SK-N-MC (cell line): Measurements from ENCODE around the gene LPAR5.

Source experiments
- DNase-seq: peaks from one replicate; pipeline ENCODE4 v3.0.0-alpha.2; 2011; ENCODE audit warnings: low read depth, low spot score
- H3K27ac ChIP-seq: fragments of 200-600 bp; sonication (generic); 2 replicates; pipeline ENCODE4 v1.5.1; 2016; ENCODE audit warnings: mixed run types
- H3K36me3 ChIP-seq: fragments of 200-600 bp; sonication (generic); 2 replicates; pipeline ENCODE4 v1.6.1; 2017; ENCODE audit warnings: antibody characterized with exemption, low read length, mixed read lengths; ENCODE audit not compliant: insufficient read depth
- H3K4me3 ChIP-seq: fragments of 200-600 bp; sonication (generic); 2 replicates; pipeline ENCODE4 v1.5.1; 2016
- H3K9ac ChIP-seq: fragments of 200-600 bp; sonication (generic); 2 replicates; pipeline ENCODE4 v1.8.0; 2017; ENCODE audit warnings: mixed run types, mixed read lengths; ENCODE audit not compliant: insufficient read length
- H3K9me3 ChIP-seq: fragments of 200-600 bp; sonication (generic); 2 replicates; pipeline ENCODE4 v1.6.1; 2017; ENCODE audit warnings: low read depth, mild to moderate bottlenecking, antibody characterized with exemption, low read length, moderate library complexity, mixed read lengths
- EZH2 ChIP-seq: fragments of 200-600 bp; sonication (generic); IDR thresholded peaks from one replicate; pipeline ENCODE4 v1.6.1; 2017; ENCODE audit warnings: antibody characterized with exemption
- FOXP2 ChIP-seq: optimal IDR thresholded peaks from 2 replicates; pipeline ENCODE3; 2011; ENCODE audit warnings: mild to moderate bottlenecking, moderate library complexity; ENCODE audit not compliant: insufficient read depth; ENCODE audit errors: extremely low read length, control extremely low read depth
- POLR2AphosphoS5 ChIP-seq: IDR thresholded peaks from 2 replicates; pipeline ENCODE4 v1.6.1; 2012; ENCODE audit warnings: mild to moderate bottlenecking, low read depth, low read length, borderline replicate concordance

LPAR5 gene

GRCh38 chr12:6614513-6615172, 21.1 kb downstream of the LPAR5 start:
- H3K9me3 ChIP-seq, result no peaks in the 10 kb centered on the region
- H3K4me3 ChIP-seq, result no peak overlapping the region; the same call in 1 of the 2 replicates
- H3K36me3 ChIP-seq, result no peaks in the 10 kb centered on the region
- no peak for DNase-seq
- H3K9ac ChIP-seq, result no peak overlapping the region
- TF ChIP-seq FOXP2 (no peak), POLR2AphosphoS5 (no peak), EZH2 (no peak)
- H3K27ac ChIP-seq, result peak overlapping the region; percentile 97

GRCh38 chr12:6613776-6614512, 21.8 kb downstream of the LPAR5 start:
- Histone ChIP-seq H3K36me3 (no peaks in the 10 kb centered on the region), H3K9me3 (no peaks in the 10 kb centered on the region), H3K27ac (peak overlapping the region; percentile 97), H3K9ac (no peak overlapping the region), H3K4me3 (no peak overlapping the region; the same call in 1 of the 2 replicates)
- DNase-seq, result no peak
- TF ChIP-seq EZH2 (no peak), POLR2AphosphoS5 (peak; percentile 37; the same call in 1 of the 2 replicates)

GRCh38 chr12:6613015-6613775, 22.6 kb downstream of the LPAR5 start:
- DNase-seq, result no peak
- no peaks in the 10 kb centered on the region for H3K36me3 ChIP-seq
- H3K9ac ChIP-seq, result peak overlapping the region; percentile 59
- TF ChIP-seq POLR2AphosphoS5 (no peak; the same call in 1 of the 2 replicates), EZH2 (no peak), FOXP2 (no peak)
- H3K9me3 ChIP-seq, result no peaks in the 10 kb centered on the region
- peak overlapping the region; percentile 55 for H3K4me3 ChIP-seq
- peak overlapping the region; percentile 97 for H3K27ac ChIP-seq

- Histone ChIP-seq H3K9ac (peak overlapping the region; percentile 59), H3K9me3 (no peaks in the 10 kb centered on the region), H3K36me3 (no peaks in the 10 kb centered on the region), H3K27ac (peak overlapping the region; percentile 97), H3K4me3 (peak overlapping the region; percentile 55)
- TF ChIP-seq POLR2AphosphoS5 (no peak), FOXP2 (no peak), EZH2 (no peak)
- DNase-seq, result no peak
Measured at GRCh38 chr12:6612652-6613014, 23.1 kb downstream of the LPAR5 start.

- Histone ChIP-seq H3K27ac (peak overlapping the region; percentile 97), H3K4me3 (no peak overlapping the region; the same call in 1 of the 2 replicates)
Measured at GRCh38 chr12:6612247-6612646, 23.5 kb downstream of the LPAR5 start.

GRCh38 chr12:6608592-6609281, 27.0 kb downstream of the LPAR5 start:
- H3K36me3 ChIP-seq, result peaks cover 6% of the 10 kb centered on the region; the same call in 1 of the 2 replicates
- no peak overlapping the region for H3K4me3 ChIP-seq
- no peak overlapping the region for H3K9ac ChIP-seq
- no peaks in the 10 kb centered on the region for H3K9me3 ChIP-seq
- H3K27ac ChIP-seq, result peak overlapping the region; percentile 77
- TF ChIP-seq FOXP2, result no peak
- no peak for TF ChIP-seq EZH2
- no peak for TF ChIP-seq POLR2AphosphoS5
- DNase-seq, result no peak

More at GRCh38 chr12:6612247-6612646, 23.5 kb downstream of the LPAR5 start:
- no peaks in the 10 kb centered on the region for H3K36me3 ChIP-seq
- DNase-seq, result no peak
- no peak for TF ChIP-seq EZH2
- no peak for TF ChIP-seq POLR2AphosphoS5
- no peak for TF ChIP-seq FOXP2
- no peaks in the 10 kb centered on the region for H3K9me3 ChIP-seq
- H3K9ac ChIP-seq, result peak overlapping the region; percentile 4

GRCh38 chr12:6607751-6608591, 27.8 kb downstream of the LPAR5 start:
- Histone ChIP-seq H3K36me3 (peaks cover 12% of the 10 kb centered on the region; the same call in 1 of the 2 replicates), H3K9ac (no peak overlapping the region), H3K4me3 (no peak overlapping the region), H3K9me3 (no peaks in the 10 kb centered on the region), H3K27ac (peak overlapping the region; percentile 77)
- DNase-seq, result no peak
- TF ChIP-seq POLR2AphosphoS5 (no peak), FOXP2 (no peak), EZH2 (no peak)
